Panc1 (cell line): ENCODE data around the gene SYT17. TPM values are rescaled to one million over a fixed set of nuclear protein-coding genes. Genes with fewer than 3 reads are reported as not detected.

Experiments used
- ATAC-seq: fragments of 200-7000 bp; cut with Tn5 transposase; 2 replicates; pipeline ENCODE4 v1.9.1; 2020; ENCODE audit warnings: mild to moderate bottlenecking, moderate library complexity
- BruUV-seq: library from RNA; stranded (reverse); fragments of 400-500 nt; replicated peaks from 2 replicates; lab custom pipeline; 2021; lab: Mats Ljungman, UMichigan
- CTCF ChIA-PET: fragments of 300-600 bp; sonication (Branson Sonifier 250); formaldehyde crosslinking; loops from one replicate; lab custom pipeline; 2022; ENCODE audit warnings: antibody characterized with exemption; lab: Charles Lee
- POLR2A ChIA-PET: fragments of 300-600 bp; sonication (Branson Sonifier 250); formaldehyde crosslinking; loops from one replicate; lab custom pipeline; 2022; ENCODE audit warnings: antibody characterized with exemption; lab: Charles Lee
- DNase-seq: peaks from one replicate; pipeline ENCODE4 v3.0.0-alpha.2; 2010; ENCODE audit warnings: low read depth, low spot score
- H3K27ac ChIP-seq: 2 replicates; pipeline ENCODE4 v1.5.1; 2011; ENCODE audit warnings: mild to moderate bottlenecking, low read length, inconsistent platforms
- H3K27me3 ChIP-seq: fragments of 200-500 bp; sonication (Bioruptor generic); 2 replicates; pipeline ENCODE4 v1.6.0; 2014; ENCODE audit warnings: low read length, inconsistent platforms; ENCODE audit not compliant: control insufficient read depth, insufficient read depth
- H3K36me3 ChIP-seq: fragments of 200-500 bp; sonication (Bioruptor generic); 2 replicates; pipeline ENCODE4 v1.5.1; 2014; ENCODE audit warnings: inconsistent platforms, mild to moderate bottlenecking, low read length, moderate library complexity; ENCODE audit not compliant: control insufficient read depth, insufficient read depth
- H3K4me1 ChIP-seq: 2 replicates; pipeline ENCODE4 v1.5.1; 2011; ENCODE audit warnings: inconsistent platforms, mild to moderate bottlenecking, low read length, moderate library complexity; ENCODE audit not compliant: control insufficient read depth, insufficient read depth
- H3K4me3 ChIP-seq, 2 experiments: 2 replicates each; pipeline ENCODE4 v1.5.1; 2011 to 2012; ENCODE audit warnings: low read depth in 2 of 2, low read length in 2 of 2, mild to moderate bottlenecking in 2 of 2, inconsistent platforms in 1 of 2, moderate library complexity in 1 of 2
- H3K9me3 ChIP-seq: fragments of 200-500 bp; sonication (Bioruptor generic); 2 replicates; pipeline ENCODE4 v1.5.1; 2014; ENCODE audit warnings: low read depth, mild to moderate bottlenecking, inconsistent platforms, low read length, moderate library complexity; ENCODE audit not compliant: control insufficient read depth, insufficient read depth
- CTCF ChIP-seq: fragments of 450-650 bp; IDR thresholded peaks from 2 replicates; pipeline ENCODE4 v1.5.1; 2017; ENCODE audit warnings: mild to moderate bottlenecking
- POLR2AphosphoS5 ChIP-seq: IDR thresholded peaks from 2 replicates; pipeline ENCODE4 v1.6.1; 2012; ENCODE audit warnings: mild to moderate bottlenecking, low read depth, low read length, moderate library complexity
- REST ChIP-seq, 2 experiments: IDR thresholded peaks; 2 replicates each; pipeline ENCODE4 v1.6.1; 2011 to 2012; ENCODE audit warnings: low read depth in 2 of 2, control low read depth in 1 of 2, low read length in 1 of 2, mild to moderate bottlenecking in 1 of 2, moderate library complexity in 1 of 2; ENCODE audit not compliant: insufficient read depth in 1 of 2
- SIN3A ChIP-seq: IDR thresholded peaks from 2 replicates; pipeline ENCODE4 v1.6.1; 2012; ENCODE audit warnings: low read depth, mild to moderate bottlenecking, low read length, moderate library complexity, borderline replicate concordance; ENCODE audit not compliant: insufficient read depth
- TCF7L2 ChIP-seq: IDR thresholded peaks from 2 replicates; pipeline ENCODE4 v1.6.1; 2011; ENCODE audit warnings: mild to moderate bottlenecking, low read depth, low read length, inconsistent platforms
- in situ Hi-C: cut with HindIII; loops from 2 replicates; pipeline ENCODE4 v1.10.0; 2016; ENCODE audit warnings: low sequenced_read_pairs, low pct_unique_long_range_greater_than_20kb
- intact Hi-C: fragments of 100-400 bp; cut with micrococcal nuclease; formaldehyde crosslinking; loops from one replicate; pipeline ENCODE4 v1.10.0; 2022; ENCODE audit not compliant: unreplicated experiment
- total RNA-seq: library from RNA; stranded (reverse); gene quantifications from one replicate; pipeline ENCODE4 v1.2.1, GENCODE V29; 2021; ENCODE audit not compliant: unreplicated experiment

Gene SYT17
- total RNA-seq, 1 experiment from 2014 or later, result 5.4 TPM

DNA sequence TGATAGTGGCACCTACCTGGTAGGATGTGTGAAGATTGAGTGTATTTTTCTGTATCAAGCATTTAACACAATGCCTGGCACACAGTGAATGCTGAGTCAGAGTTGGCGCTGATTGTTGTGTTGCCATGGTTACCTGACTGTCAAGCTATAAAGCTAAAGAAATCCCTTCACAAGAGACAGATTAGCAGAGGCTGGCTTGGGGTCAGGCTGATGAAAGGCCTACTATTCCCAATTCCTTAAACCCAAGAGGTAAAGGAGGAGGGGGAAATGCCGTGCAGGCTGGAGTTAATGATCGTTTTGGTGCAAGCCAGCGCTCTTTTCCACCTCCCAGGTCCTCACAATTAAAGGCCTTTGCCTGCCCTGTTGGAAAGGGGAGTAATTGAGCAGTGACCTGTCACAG lies 123.4 kb downstream of the SYT17 start:
- ATAC-seq (no peak), DNase-seq (no peak)
- Histone ChIP-seq H3K4me1 (no peaks in the 10 kb centered on the region), H3K27me3 (peaks cover 14% of the 10 kb centered on the region), H3K27ac (no peak overlapping the region), H3K4me3 (no peak overlapping the region), H3K9me3 (no peaks in the 10 kb centered on the region), H3K36me3 (no peaks in the 10 kb centered on the region)
- TF ChIP-seq POLR2AphosphoS5, result no peak
- no peak for TF ChIP-seq SIN3A
- no peak for TF ChIP-seq REST (IDR thresholded peaks at IDR 0.05; ENCODE audit: insufficient read depth in 1 of 2, low read depth in 2 of 2, low read length in 1 of 2)
- no peak for TF ChIP-seq TCF7L2
- TF ChIP-seq CTCF, result no peak
- CTCF ChIA-PET, result no interaction called here
- intact Hi-C loops, result no loop called here
- POLR2A ChIA-PET, result no interaction called here
- in situ Hi-C loops, result no loop called here
- no TSS peak for BruUV-seq

DNA sequence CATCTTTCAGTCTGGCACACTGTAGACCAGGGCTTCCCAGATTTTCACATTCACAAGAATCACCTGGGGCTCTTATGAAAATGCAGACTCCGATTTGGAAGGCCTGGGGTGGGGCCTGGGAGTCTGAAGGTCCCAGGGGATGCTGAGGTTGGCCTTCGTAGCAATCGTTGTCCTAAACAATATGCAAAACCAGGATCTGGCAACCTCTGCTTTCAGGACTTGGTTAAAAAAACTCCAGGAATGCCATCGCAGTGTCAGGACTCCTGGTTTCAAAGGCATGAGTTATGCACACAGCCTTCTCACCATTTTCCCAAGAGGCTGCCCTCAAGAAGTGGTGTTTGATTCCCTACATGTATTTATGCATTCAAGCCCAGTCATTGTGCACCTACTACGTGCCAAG lies 124.1 kb downstream of the SYT17 start:
- ChIA-PET POLR2A (no interaction called here), CTCF (no interaction called here)
- intact Hi-C loops, result no loop called here
- no peaks in the 10 kb centered on the region for H3K36me3 ChIP-seq
- in situ Hi-C loops, result no loop called here
- no peak overlapping the region for H3K27ac ChIP-seq
- no TSS peak for BruUV-seq
- DNase-seq (no peak), ATAC-seq (no peak)
- no peaks in the 10 kb centered on the region for H3K9me3 ChIP-seq
- H3K4me1 ChIP-seq, result no peaks in the 10 kb centered on the region
- TF ChIP-seq POLR2AphosphoS5 (no peak), TCF7L2 (no peak), CTCF (no peak), REST (IDR thresholded peaks at IDR 0.05; ENCODE audit: insufficient read depth in 1 of 2, low read depth in 2 of 2, low read length in 1 of 2) (no peak), SIN3A (no peak)
- no peak overlapping the region for H3K4me3 ChIP-seq
- peaks cover 15% of the 10 kb centered on the region for H3K27me3 ChIP-seq
